Measurements from ENCODE around the gene CAPN15.
"Not testable (repeated sequence)": the region's sequence is repeated elsewhere in the genome, so short reads cannot be mapped to it uniquely, and the experiment has no call there.

Gene CAPN15

GRCh38 chr16:593406-593805 is 65.9 kb downstream of the CAPN15 start:
- in situ Hi-C loops (cut with HindIII; ENCODE audit: low pct_ligation_motif_present, low pct_unique_long_range_greater_than_20kb, low sequenced_read_pairs): no loop called here
- no peak for DNase-seq

DNA sequence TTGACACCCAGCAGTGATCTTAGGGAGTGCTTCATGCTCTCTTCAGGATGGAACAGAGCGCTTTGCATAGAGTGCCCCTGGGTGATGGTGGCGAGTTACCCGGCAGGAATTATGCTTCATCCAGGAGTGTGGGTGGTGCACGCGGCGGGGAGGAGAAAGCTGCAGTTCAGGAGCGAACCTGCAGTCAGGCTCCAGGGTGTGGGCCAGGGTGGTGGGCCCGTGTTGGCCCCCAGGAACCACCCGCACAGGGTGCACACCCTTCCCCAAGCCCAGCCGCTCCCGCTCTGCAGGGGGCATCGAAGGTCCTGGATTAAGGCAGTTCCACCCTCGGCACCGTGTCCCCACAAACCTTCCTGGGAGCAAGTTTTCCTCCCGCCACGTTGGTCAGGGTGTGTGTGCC is 66.3 kb downstream of the CAPN15 start:
- in situ Hi-C loops (cut with HindIII; ENCODE audit: low pct_ligation_motif_present, low pct_unique_long_range_greater_than_20kb, low sequenced_read_pairs): no loop called here
- no peak for DNase-seq

DNA sequence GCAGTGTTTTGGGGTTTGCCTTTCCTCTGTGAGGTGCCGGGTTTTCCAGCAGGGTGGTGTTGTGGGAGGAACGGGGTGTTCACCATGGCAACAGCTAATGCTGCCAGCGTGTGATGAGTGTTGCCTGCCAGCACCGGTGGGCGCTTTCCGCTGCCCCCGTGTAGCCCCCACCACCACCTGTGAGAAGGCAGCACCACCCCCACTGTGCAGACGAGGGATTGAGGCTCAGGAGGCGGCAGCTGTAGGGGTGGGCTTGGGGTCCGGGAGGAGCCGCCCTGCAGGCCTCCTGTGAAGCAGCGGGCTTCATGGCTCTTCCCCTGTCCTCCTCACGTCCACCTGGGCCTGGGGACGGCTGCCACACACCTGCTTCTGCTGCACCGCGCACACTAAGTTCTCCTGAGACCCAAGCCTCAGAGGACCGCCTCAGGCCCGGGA is 67.6 kb downstream of the CAPN15 start:
- DNase-seq: no peak
- in situ Hi-C loops (cut with HindIII; ENCODE audit: low pct_ligation_motif_present, low pct_unique_long_range_greater_than_20kb, low sequenced_read_pairs): no loop called here

- in situ Hi-C loops (cut with HindIII; ENCODE audit: low pct_ligation_motif_present, low pct_unique_long_range_greater_than_20kb, low sequenced_read_pairs): no loop called here
These were observed 68.6 kb downstream of the CAPN15 start for GRCh38 chr16:595942-596735.

DNA sequence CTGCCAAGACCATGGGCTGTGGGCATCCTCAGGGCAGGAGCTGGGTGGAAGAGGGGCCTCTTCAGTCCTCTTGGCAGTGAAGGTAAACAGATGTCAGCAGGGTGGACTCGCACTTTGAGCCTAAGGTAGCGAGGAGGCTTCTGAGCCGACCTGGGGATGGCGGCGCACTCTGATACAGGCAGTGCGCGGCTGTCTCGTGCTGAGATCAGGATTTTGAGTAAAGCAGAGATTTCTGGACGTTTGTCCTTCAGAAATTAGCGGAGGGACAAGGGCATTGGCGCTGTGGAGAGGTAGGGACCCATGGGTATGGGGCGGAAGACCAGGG is 69.2 kb downstream of the CAPN15 start:
- no peak for DNase-seq
- in situ Hi-C loops (cut with HindIII; ENCODE audit: low pct_ligation_motif_present, low pct_unique_long_range_greater_than_20kb, low sequenced_read_pairs): no loop called here

More at GRCh38 chr16:595942-596735, 68.6 kb downstream of the CAPN15 start:
- no peak for DNase-seq

- DNase-seq; in situ Hi-C loops (cut with HindIII; ENCODE audit: low pct_ligation_motif_present, low pct_unique_long_range_greater_than_20kb, low sequenced_read_pairs): not testable (repeated sequence)
These were observed 70.1 kb downstream of the CAPN15 start for GRCh38 chr16:597655-598054.

DNA sequence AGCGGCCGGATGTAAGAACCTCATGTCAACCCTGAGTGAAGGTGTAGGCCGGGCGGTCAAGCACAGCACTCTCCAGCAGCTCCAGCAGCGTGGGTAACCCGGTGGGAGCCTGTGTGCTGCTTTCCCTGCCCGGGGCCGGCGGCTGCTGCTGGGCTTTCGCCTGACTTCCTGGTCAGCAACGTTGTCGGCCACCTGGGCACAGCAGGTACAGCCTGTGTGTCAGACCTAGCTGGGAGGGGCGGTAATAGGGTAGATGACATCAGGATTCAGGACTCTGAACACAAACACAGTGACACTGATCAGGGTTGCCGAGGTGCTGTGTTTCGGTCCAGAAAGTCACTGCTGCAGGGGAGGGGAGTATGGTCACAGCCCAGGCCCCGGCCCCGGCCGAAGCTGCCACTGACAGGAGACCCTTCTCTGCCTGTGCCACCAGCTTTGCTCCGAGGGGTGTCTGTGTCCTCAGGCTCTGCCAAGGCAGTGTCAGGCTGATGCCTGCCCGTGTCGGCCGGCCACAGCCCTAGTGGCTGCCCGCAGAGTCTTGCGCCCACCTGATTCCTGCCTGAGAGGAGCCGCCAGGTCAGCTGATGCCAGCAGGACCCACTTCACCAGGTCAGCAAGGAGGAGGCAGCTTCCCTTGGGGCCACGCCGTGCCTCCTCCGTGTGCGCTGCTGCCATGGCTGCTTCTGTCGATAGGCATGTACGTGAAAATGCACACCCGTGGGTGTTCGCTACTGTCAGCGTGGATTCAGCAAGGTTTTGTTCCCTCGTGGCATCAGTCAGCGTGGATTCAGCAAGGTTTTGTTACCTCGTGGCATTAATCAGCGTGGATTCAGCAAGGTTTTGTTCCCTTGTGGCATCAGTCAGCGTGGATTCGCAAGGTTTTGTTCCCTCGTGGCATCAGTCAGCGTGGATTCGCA is 71.6 kb downstream of the CAPN15 start:
- in situ Hi-C loops (cut with HindIII; ENCODE audit: low pct_ligation_motif_present, low pct_unique_long_range_greater_than_20kb, low sequenced_read_pairs): no loop called here
- no peak for DNase-seq

- DNase-seq: no peak
- in situ Hi-C loops (cut with HindIII; ENCODE audit: low pct_ligation_motif_present, low pct_unique_long_range_greater_than_20kb, low sequenced_read_pairs): no loop called here
These were observed 73.3 kb downstream of the CAPN15 start for GRCh38 chr16:600781-601180.

DNA sequence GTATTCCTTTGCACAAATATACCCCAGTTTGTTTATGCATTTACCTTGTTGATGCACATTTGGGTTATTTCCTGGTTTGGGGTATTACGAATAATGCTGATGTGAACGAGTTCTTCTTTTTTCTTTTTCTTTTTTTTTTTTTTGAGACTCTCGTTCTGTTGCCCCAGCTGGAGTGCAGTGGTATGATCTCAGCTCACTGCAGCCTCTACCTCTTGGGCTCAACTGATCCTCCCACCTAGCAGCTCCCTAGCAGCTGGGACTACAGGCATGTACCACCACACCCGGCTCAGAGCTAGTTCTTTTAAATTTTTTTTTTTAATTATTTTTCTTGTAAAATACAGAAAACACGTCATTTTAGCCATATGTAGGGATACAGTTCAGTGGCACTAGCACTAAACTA is 76.4 kb downstream of the CAPN15 start:
- in situ Hi-C loops (cut with HindIII; ENCODE audit: low pct_ligation_motif_present, low pct_unique_long_range_greater_than_20kb, low sequenced_read_pairs): no loop called here
- no peak for DNase-seq

Measured in ACHN (cell line).